WTC11 (cell line): ENCODE data around the gene SMARCAD1. TPM values are rescaled to one million over a fixed set of nuclear protein-coding genes. Genes with fewer than 3 reads are reported as not detected.

Experiments used
- ATAC-seq: fragments of 200-7000 bp; cut with Tn5 transposase; 2 replicates; pipeline ENCODE4 v1.10.0; 2021; ENCODE audit warnings: mild to moderate bottlenecking, moderate library complexity
- CTCF ChIA-PET: fragments of 300-600 bp; sonication (Branson Sonifier 250); formaldehyde crosslinking; loops from one replicate; lab custom pipeline; 2021; ENCODE audit warnings: antibody characterized with exemption; lab: Charles Lee
- POLR2A ChIA-PET: fragments of 350-600 bp; sonication (Branson Sonifier 250); formaldehyde crosslinking; loops from one replicate; lab custom pipeline; 2021; ENCODE audit warnings: antibody characterized with exemption; lab: Charles Lee
- DNase-seq: peaks from one replicate; pipeline ENCODE4 v3.0.0; 2021; ENCODE audit warnings: low spot score
- H3K27ac Mint-ChIP-seq: 2 replicates; pipeline ENCODE4 v1.8.0; 2021; ENCODE audit warnings: mixed read lengths
- H3K27me3 Mint-ChIP-seq: 2 replicates; pipeline ENCODE4 v1.8.0; 2021; ENCODE audit warnings: low read depth, mild to moderate bottlenecking, moderate library complexity, mixed read lengths
- H3K36me3 Mint-ChIP-seq: 2 replicates; pipeline ENCODE4 v1.8.0; 2021; ENCODE audit warnings: mixed read lengths
- H3K4me1 Mint-ChIP-seq: 2 replicates; pipeline ENCODE4 v1.8.0; 2022; ENCODE audit warnings: mixed read lengths
- H3K4me3 Mint-ChIP-seq: 2 replicates; pipeline ENCODE4 v1.8.0; 2021; ENCODE audit warnings: mild to moderate bottlenecking, moderate library complexity, mixed read lengths
- H3K9me3 Mint-ChIP-seq: 2 replicates; pipeline ENCODE4 v1.8.0; 2021; ENCODE audit warnings: mixed read lengths
- ATF1 ChIP-seq: sonication (generic); formaldehyde crosslinking; IDR thresholded peaks from 2 replicates; pipeline ENCODE4 v1.8.1; 2023; ENCODE audit warnings: mild to moderate bottlenecking, moderate library complexity, missing genetic modification reagents
- CDX4 ChIP-seq: fragments of 250-450 bp; sonication (Bioruptor Pico); IDR thresholded peaks from 2 replicates; pipeline ENCODE4 v1.9.0; 2021; ENCODE audit warnings: moderate library complexity, mild to moderate bottlenecking, inconsistent platforms, borderline replicate concordance
- CREB1 ChIP-seq: sonication (generic); formaldehyde crosslinking; IDR thresholded peaks from 2 replicates; pipeline ENCODE4 v1.8.0; 2023; ENCODE audit warnings: mild to moderate bottlenecking, missing genetic modification reagents
- ESRRA ChIP-seq: sonication (generic); formaldehyde crosslinking; IDR thresholded peaks from 2 replicates; pipeline ENCODE4 v1.8.1; 2022; ENCODE audit warnings: mild to moderate bottlenecking, missing genetic modification reagents, borderline replicate concordance
- JUN ChIP-seq: sonication (generic); formaldehyde crosslinking; IDR thresholded peaks from 2 replicates; pipeline ENCODE4 v1.8.0; 2023; ENCODE audit warnings: mild to moderate bottlenecking, missing genetic modification reagents
- MXD4 ChIP-seq: fragments of 250-450 bp; sonication (Bioruptor Pico); IDR thresholded peaks from 2 replicates; pipeline ENCODE4 v1.8.0; 2021; ENCODE audit warnings: mild to moderate bottlenecking, moderate library complexity, borderline replicate concordance
- NFATC4 ChIP-seq: fragments of 250-450 bp; sonication (Bioruptor Pico); IDR thresholded peaks from 2 replicates; pipeline ENCODE4 v1.9.0; 2021; ENCODE audit warnings: mild to moderate bottlenecking
- NFE2L1 ChIP-seq: sonication (generic); formaldehyde crosslinking; IDR thresholded peaks from 2 replicates; pipeline ENCODE4 v1.8.1; 2023; ENCODE audit warnings: missing genetic modification reagents
- PRRX2 ChIP-seq: fragments of 250-450 bp; sonication (Bioruptor Pico); IDR thresholded peaks from 2 replicates; pipeline ENCODE4 v1.8.0; 2021; ENCODE audit warnings: mild to moderate bottlenecking
- SMAD3 ChIP-seq: sonication (generic); formaldehyde crosslinking; IDR thresholded peaks from 2 replicates; pipeline ENCODE4 v1.8.0; 2022; ENCODE audit warnings: missing genetic modification reagents, mild to moderate bottlenecking, borderline replicate concordance
- SP1 ChIP-seq: sonication (generic); formaldehyde crosslinking; conservative IDR thresholded peaks from 2 replicates; pipeline ENCODE4 v1.8.1; 2022; ENCODE audit warnings: missing genetic modification reagents
- ZBTB21 ChIP-seq: sonication (generic); formaldehyde crosslinking; IDR thresholded peaks from 2 replicates; pipeline ENCODE4 v1.8.1; 2023; ENCODE audit warnings: mild to moderate bottlenecking, missing genetic modification reagents, borderline replicate concordance
- ZNF121 ChIP-seq: sonication (generic); formaldehyde crosslinking; IDR thresholded peaks from 2 replicates; pipeline ENCODE4 v1.8.0; 2023; ENCODE audit warnings: missing genetic modification reagents
- ZNF138 ChIP-seq: sonication (generic); formaldehyde crosslinking; conservative IDR thresholded peaks from 2 replicates; pipeline ENCODE4 v1.8.1; 2022; ENCODE audit warnings: mild to moderate bottlenecking, moderate library complexity, missing genetic modification reagents
- ZNF219 ChIP-seq: sonication (generic); formaldehyde crosslinking; IDR thresholded peaks from 2 replicates; pipeline ENCODE4 v1.8.0; 2023; ENCODE audit warnings: missing genetic modification reagents, mild to moderate bottlenecking, borderline replicate concordance
- ZNF263 ChIP-seq: sonication (generic); formaldehyde crosslinking; IDR thresholded peaks from 2 replicates; pipeline ENCODE4 v1.8.1; 2022; ENCODE audit warnings: low read depth, mild to moderate bottlenecking, moderate library complexity, missing genetic modification reagents
- total RNA-seq: library from RNA; stranded (reverse); gene quantifications from 3 replicates; pipeline ENCODE4 v1.2.3, GENCODE V29; 2021
- TF ChIP-seq, protein P1 (sequence below): sonication (generic); formaldehyde crosslinking; IDR thresholded peaks from 2 replicates; pipeline ENCODE4 v1.8.0; 2023; ENCODE audit warnings: missing genetic modification reagents
- TF ChIP-seq, protein P2 (sequence below): sonication (generic); formaldehyde crosslinking; IDR thresholded peaks from 2 replicates; pipeline ENCODE4 v1.8.1; 2023; ENCODE audit warnings: mild to moderate bottlenecking, missing genetic modification reagents, moderate library complexity
- TF ChIP-seq, protein P3 (sequence below): sonication (generic); formaldehyde crosslinking; IDR thresholded peaks from 2 replicates; pipeline ENCODE4 v1.8.1; 2023; ENCODE audit warnings: mild to moderate bottlenecking, missing genetic modification reagents

The SMARCAD1 gene
- total RNA-seq, 1 experiment from 2014 or later: 48.9 TPM

GRCh38 chr4:94274912-94275311 lies 67.2 kb downstream of the SMARCAD1 start:
- no peak for ATAC-seq
- no peak overlapping the region for H3K4me3 Mint-ChIP-seq

GRCh38 chr4:94276204-94276603 lies 68.5 kb downstream of the SMARCAD1 start:
- no peak overlapping the region for H3K27ac Mint-ChIP-seq
- DNase-seq (no peak), ATAC-seq (no peak)
- no peaks in the 10 kb centered on the region for H3K27me3 Mint-ChIP-seq
- no peaks in the 10 kb centered on the region for H3K9me3 Mint-ChIP-seq
- ChIA-PET CTCF (no interaction called here), POLR2A (no interaction called here)
- TF ChIP-seq NFE2L1 (CRISPR knock-in tag): no peak
- no peak for TF ChIP-seq ESRRA (CRISPR knock-in tag)
- TF ChIP-seq ATF1 (CRISPR knock-in tag): no peak
- TF ChIP-seq, protein P1, sequence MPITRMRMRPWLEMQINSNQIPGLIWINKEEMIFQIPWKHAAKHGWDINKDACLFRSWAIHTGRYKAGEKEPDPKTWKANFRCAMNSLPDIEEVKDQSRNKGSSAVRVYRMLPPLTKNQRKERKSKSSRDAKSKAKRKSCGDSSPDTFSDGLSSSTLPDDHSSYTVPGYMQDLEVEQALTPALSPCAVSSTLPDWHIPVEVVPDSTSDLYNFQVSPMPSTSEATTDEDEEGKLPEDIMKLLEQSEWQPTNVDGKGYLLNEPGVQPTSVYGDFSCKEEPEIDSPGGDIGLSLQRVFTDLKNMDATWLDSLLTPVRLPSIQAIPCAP (CRISPR knock-in tag): no peak
- TF ChIP-seq, protein P2, sequence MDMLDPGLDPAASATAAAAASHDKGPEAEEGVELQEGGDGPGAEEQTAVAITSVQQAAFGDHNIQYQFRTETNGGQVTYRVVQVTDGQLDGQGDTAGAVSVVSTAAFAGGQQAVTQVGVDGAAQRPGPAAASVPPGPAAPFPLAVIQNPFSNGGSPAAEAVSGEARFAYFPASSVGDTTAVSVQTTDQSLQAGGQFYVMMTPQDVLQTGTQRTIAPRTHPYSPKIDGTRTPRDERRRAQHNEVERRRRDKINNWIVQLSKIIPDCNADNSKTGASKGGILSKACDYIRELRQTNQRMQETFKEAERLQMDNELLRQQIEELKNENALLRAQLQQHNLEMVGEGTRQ (CRISPR knock-in tag): no peak
- TF ChIP-seq SMAD3 (CRISPR knock-in tag): no peak
- TF ChIP-seq MXD4 (CRISPR knock-in tag): no peak
- TF ChIP-seq JUN (CRISPR knock-in tag): no peak
- no peak for TF ChIP-seq CDX4 (CRISPR knock-in tag)
- no peak for TF ChIP-seq CREB1 (CRISPR knock-in tag)
- TF ChIP-seq ZNF121 (CRISPR knock-in tag): no peak
- TF ChIP-seq SP1 (CRISPR knock-in tag): no peak
- TF ChIP-seq ZNF138 (CRISPR knock-in tag): no peak
- H3K4me3 Mint-ChIP-seq: no peak overlapping the region
- H3K4me1 Mint-ChIP-seq: no peaks in the 10 kb centered on the region
- peaks cover 52% of the 10 kb centered on the region for H3K36me3 Mint-ChIP-seq

More at GRCh38 chr4:94274912-94275311, 67.2 kb downstream of the SMARCAD1 start:
- Mint-ChIP-seq H3K4me1 (no peaks in the 10 kb centered on the region), H3K36me3 (peaks cover 52% of the 10 kb centered on the region)
- no peak for DNase-seq
- no peak for TF ChIP-seq PRRX2
- no peak for TF ChIP-seq ZNF219 (CRISPR knock-in tag)
- no peak for TF ChIP-seq ZNF263 (CRISPR knock-in tag)
- no peak for TF ChIP-seq CDX4 (CRISPR knock-in tag)
- TF ChIP-seq, protein P3, sequence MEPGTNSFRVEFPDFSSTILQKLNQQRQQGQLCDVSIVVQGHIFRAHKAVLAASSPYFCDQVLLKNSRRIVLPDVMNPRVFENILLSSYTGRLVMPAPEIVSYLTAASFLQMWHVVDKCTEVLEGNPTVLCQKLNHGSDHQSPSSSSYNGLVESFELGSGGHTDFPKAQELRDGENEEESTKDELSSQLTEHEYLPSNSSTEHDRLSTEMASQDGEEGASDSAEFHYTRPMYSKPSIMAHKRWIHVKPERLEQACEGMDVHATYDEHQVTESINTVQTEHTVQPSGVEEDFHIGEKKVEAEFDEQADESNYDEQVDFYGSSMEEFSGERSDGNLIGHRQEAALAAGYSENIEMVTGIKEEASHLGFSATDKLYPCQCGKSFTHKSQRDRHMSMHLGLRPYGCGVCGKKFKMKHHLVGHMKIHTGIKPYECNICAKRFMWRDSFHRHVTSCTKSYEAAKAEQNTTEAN: no peak
- TF ChIP-seq, all 79 proteins: peak for 0
- Mint-ChIP-seq H3K9me3 (no peaks in the 10 kb centered on the region), H3K27ac (no peak overlapping the region), H3K27me3 (no peaks in the 10 kb centered on the region)
- ChIA-PET POLR2A (no interaction called here), CTCF (no interaction called here)

DNA sequence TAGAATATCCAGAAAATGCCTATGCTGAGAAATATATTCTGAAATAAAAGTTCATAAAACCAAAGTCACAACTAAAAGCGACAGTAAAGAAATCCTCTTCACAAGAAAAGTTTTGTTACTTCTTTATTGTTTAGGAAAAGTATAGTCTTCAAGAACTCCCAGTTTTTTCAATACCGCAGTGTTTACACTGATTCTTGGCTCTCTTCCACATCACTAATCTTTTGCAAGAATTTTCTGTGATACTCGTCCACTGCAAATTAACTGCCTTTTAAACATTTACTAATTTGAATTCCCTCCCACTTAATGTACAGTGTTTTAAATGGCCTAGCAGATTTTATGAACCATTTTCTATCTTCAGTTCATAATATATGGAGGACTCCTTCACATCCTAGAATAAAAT lies 69.9 kb downstream of the SMARCAD1 start:
- H3K27me3 Mint-ChIP-seq: no peaks in the 10 kb centered on the region
- no peak for TF ChIP-seq ZBTB21
- TF ChIP-seq NFATC4 (CRISPR knock-in tag): no peak
- no peak overlapping the region for H3K4me3 Mint-ChIP-seq
- peaks cover 59% of the 10 kb centered on the region for H3K36me3 Mint-ChIP-seq
- H3K9me3 Mint-ChIP-seq: no peaks in the 10 kb centered on the region
- ChIA-PET POLR2A (no interaction called here), CTCF (no interaction called here)
- H3K4me1 Mint-ChIP-seq: no peaks in the 10 kb centered on the region
- DNase-seq (no peak), ATAC-seq (no peak)
- H3K27ac Mint-ChIP-seq: no peak overlapping the region
